Calu3 (cell line): ENCODE results near the gene FGD3. TPM values are rescaled to one million over a fixed set of nuclear protein-coding genes. Genes with fewer than 3 reads are reported as not detected.

Experiments
- BruUV-seq: library from RNA; stranded (reverse); fragments of 400-500 nt; replicated peaks from 2 replicates; lab custom pipeline; 2021; lab: Mats Ljungman, UMichigan
- CTCF ChIA-PET: fragments of 300-600 bp; sonication (Branson Sonifier 250); formaldehyde crosslinking; loops from one replicate; lab custom pipeline; 2022; ENCODE audit warnings: antibody characterized with exemption; lab: Charles Lee
- DNase-seq: peaks from one replicate; pipeline ENCODE4 v3.0.0; 2022
- H3K27ac Mint-ChIP-seq: one replicate; pipeline ENCODE4 v1.8.0; 2022; ENCODE audit warnings: mixed read lengths; ENCODE audit not compliant: unreplicated experiment
- H3K27me3 Mint-ChIP-seq: one replicate; pipeline ENCODE4 v1.8.0; 2022; ENCODE audit warnings: mixed read lengths; ENCODE audit not compliant: unreplicated experiment
- H3K36me3 Mint-ChIP-seq: one replicate; pipeline ENCODE4 v1.8.0; 2022; ENCODE audit warnings: mild to moderate bottlenecking, moderate library complexity, mixed read lengths; ENCODE audit not compliant: insufficient read depth, unreplicated experiment
- H3K4me1 Mint-ChIP-seq: one replicate; pipeline ENCODE4 v1.8.0; 2022; ENCODE audit warnings: mild to moderate bottlenecking, low read depth, mixed read lengths; ENCODE audit not compliant: unreplicated experiment
- H3K4me3 Mint-ChIP-seq: one replicate; pipeline ENCODE4 v1.8.0; 2022; ENCODE audit warnings: mild to moderate bottlenecking, low read depth, moderate library complexity, mixed read lengths; ENCODE audit not compliant: unreplicated experiment
- H3K9me3 Mint-ChIP-seq: one replicate; pipeline ENCODE4 v1.8.0; 2022; ENCODE audit warnings: low read depth, mixed read lengths; ENCODE audit not compliant: unreplicated experiment
- intact Hi-C: fragments of 100-400 bp; cut with micrococcal nuclease; formaldehyde crosslinking; loops from one replicate; pipeline ENCODE4 v1.10.0; 2022; ENCODE audit not compliant: unreplicated experiment
- total RNA-seq: library from RNA; stranded (reverse); gene quantifications from 2 replicates; pipeline ENCODE4 v1.2.3, GENCODE V29; 2022
- TF ChIP-seq, protein P1 (sequence below): fragments of 200-600 bp; IDR thresholded peaks from one replicate; pipeline ENCODE4 v1.8.0; 2022; ENCODE audit warnings: antibody characterized with exemption; ENCODE audit not compliant: unreplicated experiment

FGD3 gene
- total RNA-seq, 1 experiment from 2014 or later: 3.1 TPM

DNA sequence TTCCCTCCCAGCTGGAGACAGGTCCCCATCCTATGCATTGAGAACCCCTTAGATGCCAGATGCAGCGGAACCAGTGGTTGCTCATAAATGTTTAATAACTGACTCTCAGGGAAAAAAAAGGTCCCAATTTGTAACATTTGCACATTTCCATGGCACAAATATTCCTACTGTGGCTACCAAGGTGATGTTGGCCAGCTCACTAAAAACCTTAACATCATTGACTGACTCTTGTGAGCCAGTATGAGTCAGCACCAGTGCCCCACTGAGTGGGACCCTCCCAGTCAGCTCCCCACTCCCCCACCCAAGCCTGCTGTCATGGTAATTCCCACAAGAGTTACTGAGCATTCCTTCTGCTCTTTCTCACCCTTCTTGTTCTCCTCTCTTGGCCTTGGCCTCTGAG, 26.9 kb upstream of the FGD3 start:
- CTCF ChIA-PET: no interaction called here
- TF ChIP-seq, protein P1, sequence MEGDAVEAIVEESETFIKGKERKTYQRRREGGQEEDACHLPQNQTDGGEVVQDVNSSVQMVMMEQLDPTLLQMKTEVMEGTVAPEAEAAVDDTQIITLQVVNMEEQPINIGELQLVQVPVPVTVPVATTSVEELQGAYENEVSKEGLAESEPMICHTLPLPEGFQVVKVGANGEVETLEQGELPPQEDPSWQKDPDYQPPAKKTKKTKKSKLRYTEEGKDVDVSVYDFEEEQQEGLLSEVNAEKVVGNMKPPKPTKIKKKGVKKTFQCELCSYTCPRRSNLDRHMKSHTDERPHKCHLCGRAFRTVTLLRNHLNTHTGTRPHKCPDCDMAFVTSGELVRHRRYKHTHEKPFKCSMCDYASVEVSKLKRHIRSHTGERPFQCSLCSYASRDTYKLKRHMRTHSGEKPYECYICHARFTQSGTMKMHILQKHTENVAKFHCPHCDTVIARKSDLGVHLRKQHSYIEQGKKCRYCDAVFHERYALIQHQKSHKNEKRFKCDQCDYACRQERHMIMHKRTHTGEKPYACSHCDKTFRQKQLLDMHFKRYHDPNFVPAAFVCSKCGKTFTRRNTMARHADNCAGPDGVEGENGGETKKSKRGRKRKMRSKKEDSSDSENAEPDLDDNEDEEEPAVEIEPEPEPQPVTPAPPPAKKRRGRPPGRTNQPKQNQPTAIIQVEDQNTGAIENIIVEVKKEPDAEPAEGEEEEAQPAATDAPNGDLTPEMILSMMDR: no peak
- DNase-seq: no peak
- H3K36me3 Mint-ChIP-seq: no peaks in the 10 kb centered on the region
- H3K4me3 Mint-ChIP-seq: no peak overlapping the region
- intact Hi-C loops: no loop called here
- no peaks in the 10 kb centered on the region for H3K9me3 Mint-ChIP-seq
- peaks cover 27% of the 10 kb centered on the region for H3K27me3 Mint-ChIP-seq
- no TSS peak for BruUV-seq
- H3K27ac Mint-ChIP-seq: no peak overlapping the region
- H3K4me1 Mint-ChIP-seq: no peaks in the 10 kb centered on the region

DNA sequence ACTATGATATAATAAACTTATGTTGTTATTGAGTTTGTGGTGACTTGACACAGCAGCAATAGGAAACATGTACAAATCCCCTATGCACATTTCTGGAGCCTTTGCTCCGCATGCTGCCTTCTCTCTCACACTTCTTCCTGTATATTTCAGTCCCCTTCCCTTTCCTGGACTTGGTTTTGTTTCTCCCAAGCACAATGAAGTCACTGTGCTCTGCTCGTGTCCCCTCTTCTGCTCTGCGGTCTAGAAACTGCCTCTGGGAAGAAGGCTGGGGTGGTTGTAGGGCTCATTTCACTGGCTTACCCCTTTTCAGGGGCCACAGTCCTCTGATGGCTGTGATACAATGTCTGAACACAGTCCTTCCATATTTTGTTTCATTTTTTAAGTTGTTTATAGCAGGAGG, 15.7 kb upstream of the FGD3 start:
- H3K4me1 Mint-ChIP-seq: no peaks in the 10 kb centered on the region
- no peaks in the 10 kb centered on the region for H3K9me3 Mint-ChIP-seq
- no TSS peak for BruUV-seq
- H3K36me3 Mint-ChIP-seq: no peaks in the 10 kb centered on the region
- H3K4me3 Mint-ChIP-seq: no peak overlapping the region
- H3K27ac Mint-ChIP-seq: no peak overlapping the region
- CTCF ChIA-PET: no interaction called here
- TF ChIP-seq, protein P1: no peak
- no peak for DNase-seq
- no peaks in the 10 kb centered on the region for H3K27me3 Mint-ChIP-seq
- intact Hi-C loops: no loop called here

DNA sequence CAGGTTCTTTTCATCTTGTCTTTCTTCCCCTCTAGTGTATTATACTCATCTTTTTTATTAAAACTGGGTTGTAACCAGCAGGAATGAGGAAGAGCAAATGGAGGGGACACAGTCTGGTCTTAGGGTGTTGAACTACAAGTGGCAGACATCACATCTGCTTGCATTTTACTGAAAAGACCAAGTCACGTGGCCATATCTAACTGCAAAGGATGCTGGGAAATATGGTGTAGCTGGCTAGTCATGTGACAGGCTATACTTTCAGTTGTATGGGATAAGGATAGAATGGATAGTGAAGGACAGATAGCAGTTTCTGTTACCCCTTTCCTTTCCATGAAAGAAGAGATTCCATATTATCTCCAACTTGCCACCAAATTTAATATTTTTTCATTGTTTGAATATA, 13.0 kb upstream of the FGD3 start:
- H3K27me3 Mint-ChIP-seq: peaks cover 21% of the 10 kb centered on the region

DNA sequence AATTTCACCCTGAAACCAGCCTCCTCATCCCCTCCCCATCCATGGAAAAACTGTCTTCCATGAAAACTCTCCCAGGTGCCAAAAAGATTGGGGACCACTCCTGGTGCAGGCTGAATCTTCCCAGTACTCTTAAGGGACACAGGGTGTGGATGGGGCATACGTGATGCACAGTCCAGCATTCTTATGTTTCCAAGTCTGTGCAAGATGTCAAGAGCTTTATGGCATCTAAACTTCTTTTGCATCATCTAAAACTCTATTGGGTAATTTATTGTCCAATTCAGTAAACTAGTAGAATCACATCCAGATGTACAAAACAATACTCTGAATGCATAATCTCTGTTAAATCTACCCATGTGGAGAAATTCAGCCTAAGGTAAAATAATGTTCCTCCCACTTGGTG, 9.3 kb upstream of the FGD3 start:
- Mint-ChIP-seq H3K36me3 (no peaks in the 10 kb centered on the region), H3K4me1 (no peaks in the 10 kb centered on the region)
- BruUV-seq: no TSS peak

More for the DNA sequence above, 13.0 kb upstream of the FGD3 start:
- Mint-ChIP-seq H3K27ac (no peak overlapping the region), H3K4me1 (no peaks in the 10 kb centered on the region), H3K4me3 (no peak overlapping the region), H3K9me3 (no peaks in the 10 kb centered on the region), H3K36me3 (no peaks in the 10 kb centered on the region)
- CTCF ChIA-PET: interaction anchor here (0.8 kb wide), 1 partner anchor 20 kb away, joined by 3 read pairs; no protein-coding TSS in a partner anchor
- DNase-seq: no peak
- intact Hi-C loops: no loop called here
- TF ChIP-seq, protein P1: no peak
- no TSS peak for BruUV-seq

More for the DNA sequence above, 9.3 kb upstream of the FGD3 start:
- intact Hi-C loops: no loop called here
- H3K27ac Mint-ChIP-seq: no peak overlapping the region
- DNase-seq: no peak
- peaks cover 43% of the 10 kb centered on the region for H3K27me3 Mint-ChIP-seq
- TF ChIP-seq, protein P1: no peak
- H3K9me3 Mint-ChIP-seq: no peaks in the 10 kb centered on the region
- CTCF ChIA-PET: no interaction called here
- no peak overlapping the region for H3K4me3 Mint-ChIP-seq
